NCI-H128 (cell line): ENCODE measurements around the gene FRMD3.

Experiments
- DNase-seq: peaks from one replicate; lab custom pipeline; 2025; ENCODE audit not compliant: unreplicated experiment; lab: John Stamatoyannopoulos, UW

The FRMD3 gene

GRCh38 chr9:83240671-83241070 is 297.5 kb downstream of the FRMD3 start:
- no peak for DNase-seq

GRCh38 chr9:83239747-83240146 is 298.5 kb downstream of the FRMD3 start:
- DNase-seq: no peak

- DNase-seq: peak; percentile 81
These were observed 299.1 kb downstream of the FRMD3 start for GRCh38 chr9:83238871-83239640.

GRCh38 chr9:83236029-83236696 is 302.0 kb downstream of the FRMD3 start:
- no peak for DNase-seq

GRCh38 chr9:83235526-83235925 is 302.7 kb downstream of the FRMD3 start:
- DNase-seq: no peak

GRCh38 chr9:83234541-83234940 is 303.7 kb downstream of the FRMD3 start:
- no peak for DNase-seq

GRCh38 chr9:83233647-83234046 is 304.6 kb downstream of the FRMD3 start:
- no peak for DNase-seq

- no peak for DNase-seq
These were observed 307.2 kb downstream of the FRMD3 start for GRCh38 chr9:83231039-83231438.

GRCh38 chr9:83220730-83221129 is 317.5 kb downstream of the FRMD3 start:
- DNase-seq: no peak

GRCh38 chr9:83219924-83220438 is 318.2 kb downstream of the FRMD3 start:
- DNase-seq: no peak

GRCh38 chr9:83219154-83219923 is 318.9 kb downstream of the FRMD3 start:
- DNase-seq: peak; percentile 82

GRCh38 chr9:83218411-83219090 is 319.6 kb downstream of the FRMD3 start:
- DNase-seq: no peak

- DNase-seq: no peak
These were observed 328.9 kb downstream of the FRMD3 start for GRCh38 chr9:83209188-83209731.

- no peak for DNase-seq
These were observed 329.9 kb downstream of the FRMD3 start for GRCh38 chr9:83208065-83208850.

GRCh38 chr9:83204047-83204446 is 334.2 kb downstream of the FRMD3 start:
- DNase-seq: no peak

- no peak for DNase-seq
These were observed 337.7 kb downstream of the FRMD3 start for GRCh38 chr9:83200531-83200930.

GRCh38 chr9:83199832-83200231 is 338.4 kb downstream of the FRMD3 start:
- no peak for DNase-seq

- DNase-seq: no peak
These were observed 339.0 kb downstream of the FRMD3 start for GRCh38 chr9:83199240-83199639.

- no peak for DNase-seq
These were observed 339.8 kb downstream of the FRMD3 start for GRCh38 chr9:83198371-83198770.

- no peak for DNase-seq
These were observed 340.6 kb downstream of the FRMD3 start for GRCh38 chr9:83197591-83197990.
